Peyer's patch (tissue), 4 donors: ENCODE data around the gene PM20D2.

Experiments used
- CTCF ChIP-seq, 6 experiments: fragments of 450-650 bp in 4 of 6; fragments of 200-600 bp in 2 of 6; sonication (generic) in 1 of 6; IDR thresholded peaks; one replicate each; pipeline ENCODE4 v1.5.1; 2017 to 2019; ENCODE audit warnings: antibody characterized with exemption in 6 of 6, mild to moderate bottlenecking in 3 of 6, moderate library complexity in 1 of 6
- POLR2A ChIP-seq, 2 donors: fragments of 450-650 bp; IDR thresholded peaks; one replicate each; pipeline ENCODE4 v1.5.1; 2017; ENCODE audit warnings: antibody characterized with exemption in 2 of 2, mild to moderate bottlenecking in 2 of 2, moderate library complexity in 2 of 2

- TF ChIP-seq POLR2A (IDR thresholded peaks at IDR 0.05) (no peak), CTCF (IDR thresholded peaks at IDR 0.05) (no peak)
Measured at GRCh38 chr6:89100114-89100513, 45.7 kb upstream of the PM20D2 start.
